Panc1 (cell line): ENCODE results near the gene CAVIN1. TPM values are rescaled to one million over a fixed set of nuclear protein-coding genes. Genes with fewer than 3 reads are reported as not detected.
"Not testable (repeated sequence)": the region's sequence is repeated elsewhere in the genome, so short reads cannot be mapped to it uniquely, and the experiment has no call there.

ENCODE experiments used
- ATAC-seq: fragments of 200-7000 bp; cut with Tn5 transposase; 2 replicates; pipeline ENCODE4 v1.9.1; 2020; ENCODE audit warnings: mild to moderate bottlenecking, moderate library complexity
- BruUV-seq: library from RNA; stranded (reverse); fragments of 400-500 nt; replicated peaks from 2 replicates; lab custom pipeline; 2021; lab: Mats Ljungman, UMichigan
- CTCF ChIA-PET: fragments of 300-600 bp; sonication (Branson Sonifier 250); formaldehyde crosslinking; loops from one replicate; lab custom pipeline; 2022; ENCODE audit warnings: antibody characterized with exemption; lab: Charles Lee
- POLR2A ChIA-PET: fragments of 300-600 bp; sonication (Branson Sonifier 250); formaldehyde crosslinking; loops from one replicate; lab custom pipeline; 2022; ENCODE audit warnings: antibody characterized with exemption; lab: Charles Lee
- DNase-seq: peaks from one replicate; pipeline ENCODE4 v3.0.0-alpha.2; 2010; ENCODE audit warnings: low read depth, low spot score
- H3K27ac ChIP-seq: 2 replicates; pipeline ENCODE4 v1.5.1; 2011; ENCODE audit warnings: mild to moderate bottlenecking, low read length, inconsistent platforms
- H3K27me3 ChIP-seq: fragments of 200-500 bp; sonication (Bioruptor generic); 2 replicates; pipeline ENCODE4 v1.6.0; 2014; ENCODE audit warnings: low read length, inconsistent platforms; ENCODE audit not compliant: control insufficient read depth, insufficient read depth
- H3K36me3 ChIP-seq: fragments of 200-500 bp; sonication (Bioruptor generic); 2 replicates; pipeline ENCODE4 v1.5.1; 2014; ENCODE audit warnings: inconsistent platforms, mild to moderate bottlenecking, low read length, moderate library complexity; ENCODE audit not compliant: control insufficient read depth, insufficient read depth
- H3K4me1 ChIP-seq: 2 replicates; pipeline ENCODE4 v1.5.1; 2011; ENCODE audit warnings: inconsistent platforms, mild to moderate bottlenecking, low read length, moderate library complexity; ENCODE audit not compliant: control insufficient read depth, insufficient read depth
- H3K4me3 ChIP-seq, 2 experiments: 2 replicates each; pipeline ENCODE4 v1.5.1; 2011 to 2012; ENCODE audit warnings: low read depth in 2 of 2, low read length in 2 of 2, mild to moderate bottlenecking in 2 of 2, inconsistent platforms in 1 of 2, moderate library complexity in 1 of 2
- H3K9me3 ChIP-seq: fragments of 200-500 bp; sonication (Bioruptor generic); 2 replicates; pipeline ENCODE4 v1.5.1; 2014; ENCODE audit warnings: low read depth, mild to moderate bottlenecking, inconsistent platforms, low read length, moderate library complexity; ENCODE audit not compliant: control insufficient read depth, insufficient read depth
- POLR2AphosphoS5 ChIP-seq: IDR thresholded peaks from 2 replicates; pipeline ENCODE4 v1.6.1; 2012; ENCODE audit warnings: mild to moderate bottlenecking, low read depth, low read length, moderate library complexity
- REST ChIP-seq, 2 experiments: IDR thresholded peaks; 2 replicates each; pipeline ENCODE4 v1.6.1; 2011 to 2012; ENCODE audit warnings: low read depth in 2 of 2, control low read depth in 1 of 2, low read length in 1 of 2, mild to moderate bottlenecking in 1 of 2, moderate library complexity in 1 of 2; ENCODE audit not compliant: insufficient read depth in 1 of 2
- SIN3A ChIP-seq: IDR thresholded peaks from 2 replicates; pipeline ENCODE4 v1.6.1; 2012; ENCODE audit warnings: low read depth, mild to moderate bottlenecking, low read length, moderate library complexity, borderline replicate concordance; ENCODE audit not compliant: insufficient read depth
- TCF7L2 ChIP-seq: IDR thresholded peaks from 2 replicates; pipeline ENCODE4 v1.6.1; 2011; ENCODE audit warnings: mild to moderate bottlenecking, low read depth, low read length, inconsistent platforms
- in situ Hi-C: cut with HindIII; loops from 2 replicates; pipeline ENCODE4 v1.10.0; 2016; ENCODE audit warnings: low sequenced_read_pairs, low pct_unique_long_range_greater_than_20kb
- intact Hi-C: fragments of 100-400 bp; cut with micrococcal nuclease; formaldehyde crosslinking; loops from one replicate; pipeline ENCODE4 v1.10.0; 2022; ENCODE audit not compliant: unreplicated experiment
- total RNA-seq: library from RNA; stranded (reverse); gene quantifications from one replicate; pipeline ENCODE4 v1.2.1, GENCODE V29; 2021; ENCODE audit not compliant: unreplicated experiment
- TF ChIP-seq, protein P1 (sequence below): fragments of 450-650 bp; IDR thresholded peaks from 2 replicates; pipeline ENCODE4 v1.5.1; 2017; ENCODE audit warnings: mild to moderate bottlenecking

CAVIN1 gene
- total RNA-seq, 1 experiment from 2014 or later = 315 TPM

GRCh38 chr17:42454987-42455386, 31.9 kb upstream of the CAVIN1 start:
- CTCF ChIA-PET, ATAC-seq, DNase-seq: not testable (repeated sequence)

GRCh38 chr17:42453439-42453838, 30.4 kb upstream of the CAVIN1 start:
- Histone ChIP-seq H3K4me1 (no peaks in the 10 kb centered on the region), H3K27ac (no peak overlapping the region), H3K36me3 (no peaks in the 10 kb centered on the region), H3K9me3 (no peaks in the 10 kb centered on the region), H3K4me3 (no peak overlapping the region), H3K27me3 (no peaks in the 10 kb centered on the region)
- in situ Hi-C loops = no loop called here
- ATAC-seq (no peak), DNase-seq (no peak)
- intact Hi-C loops = no loop called here
- ChIA-PET CTCF (no interaction called here), POLR2A (interaction anchor here (0.6 to 0.9 kb wide), 2 partner anchors 18 to 77 kb away, joined by 3 to 9 read pairs; no protein-coding TSS in a partner anchor)
- no TSS peak for BruUV-seq
- TF ChIP-seq, protein P1, sequence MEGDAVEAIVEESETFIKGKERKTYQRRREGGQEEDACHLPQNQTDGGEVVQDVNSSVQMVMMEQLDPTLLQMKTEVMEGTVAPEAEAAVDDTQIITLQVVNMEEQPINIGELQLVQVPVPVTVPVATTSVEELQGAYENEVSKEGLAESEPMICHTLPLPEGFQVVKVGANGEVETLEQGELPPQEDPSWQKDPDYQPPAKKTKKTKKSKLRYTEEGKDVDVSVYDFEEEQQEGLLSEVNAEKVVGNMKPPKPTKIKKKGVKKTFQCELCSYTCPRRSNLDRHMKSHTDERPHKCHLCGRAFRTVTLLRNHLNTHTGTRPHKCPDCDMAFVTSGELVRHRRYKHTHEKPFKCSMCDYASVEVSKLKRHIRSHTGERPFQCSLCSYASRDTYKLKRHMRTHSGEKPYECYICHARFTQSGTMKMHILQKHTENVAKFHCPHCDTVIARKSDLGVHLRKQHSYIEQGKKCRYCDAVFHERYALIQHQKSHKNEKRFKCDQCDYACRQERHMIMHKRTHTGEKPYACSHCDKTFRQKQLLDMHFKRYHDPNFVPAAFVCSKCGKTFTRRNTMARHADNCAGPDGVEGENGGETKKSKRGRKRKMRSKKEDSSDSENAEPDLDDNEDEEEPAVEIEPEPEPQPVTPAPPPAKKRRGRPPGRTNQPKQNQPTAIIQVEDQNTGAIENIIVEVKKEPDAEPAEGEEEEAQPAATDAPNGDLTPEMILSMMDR = no peak
- TF ChIP-seq TCF7L2 (no peak), POLR2AphosphoS5 (no peak), REST (IDR thresholded peaks at IDR 0.05; ENCODE audit: insufficient read depth in 1 of 2, low read depth in 2 of 2, low read length in 1 of 2) (no peak), SIN3A (no peak)

More at GRCh38 chr17:42454987-42455386, 31.9 kb upstream of the CAVIN1 start:
- intact Hi-C loops, H3K36me3 ChIP-seq, H3K4me1 ChIP-seq, H3K9me3 ChIP-seq, H3K4me3 ChIP-seq, POLR2A ChIA-PET, BruUV-seq, in situ Hi-C loops, H3K27ac ChIP-seq, H3K27me3 ChIP-seq: not testable (repeated sequence)

DNA sequence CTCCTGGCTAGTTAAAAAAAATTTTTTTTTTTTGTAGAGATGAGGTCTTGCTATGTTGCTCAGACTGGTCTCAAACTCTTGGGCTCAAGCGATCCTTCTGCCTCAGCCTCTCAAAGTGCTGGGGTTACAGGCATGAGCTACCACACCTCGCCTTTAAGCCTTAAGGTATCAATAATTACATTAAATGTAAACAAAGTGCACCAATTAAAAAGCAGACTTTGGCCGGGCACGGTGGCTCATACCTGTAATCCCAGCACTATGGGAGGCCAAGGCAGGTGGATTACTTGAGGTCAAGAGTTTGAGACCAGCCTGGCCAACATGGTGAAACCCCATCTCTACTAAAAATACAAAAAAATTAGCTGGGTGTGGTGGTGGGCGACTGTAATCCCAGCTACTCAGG, 28.2 kb upstream of the CAVIN1 start:
- H3K36me3 ChIP-seq, in situ Hi-C loops, H3K9me3 ChIP-seq, H3K4me3 ChIP-seq, H3K27ac ChIP-seq, H3K4me1 ChIP-seq, DNase-seq, BruUV-seq, H3K27me3 ChIP-seq, intact Hi-C loops, ATAC-seq, POLR2A ChIA-PET, CTCF ChIA-PET: not testable (repeated sequence)

GRCh38 chr17:42449838-42450237, 26.8 kb upstream of the CAVIN1 start:
- in situ Hi-C loops, H3K4me1 ChIP-seq, ATAC-seq, DNase-seq, intact Hi-C loops, BruUV-seq, POLR2A ChIA-PET, H3K9me3 ChIP-seq, H3K27ac ChIP-seq, H3K4me3 ChIP-seq, H3K27me3 ChIP-seq, H3K36me3 ChIP-seq: not testable (repeated sequence)
- CTCF ChIA-PET = interaction anchor here (0.5 kb wide), 1 partner anchor 36 kb away, joined by 3 read pairs; no protein-coding TSS in a partner anchor

DNA sequence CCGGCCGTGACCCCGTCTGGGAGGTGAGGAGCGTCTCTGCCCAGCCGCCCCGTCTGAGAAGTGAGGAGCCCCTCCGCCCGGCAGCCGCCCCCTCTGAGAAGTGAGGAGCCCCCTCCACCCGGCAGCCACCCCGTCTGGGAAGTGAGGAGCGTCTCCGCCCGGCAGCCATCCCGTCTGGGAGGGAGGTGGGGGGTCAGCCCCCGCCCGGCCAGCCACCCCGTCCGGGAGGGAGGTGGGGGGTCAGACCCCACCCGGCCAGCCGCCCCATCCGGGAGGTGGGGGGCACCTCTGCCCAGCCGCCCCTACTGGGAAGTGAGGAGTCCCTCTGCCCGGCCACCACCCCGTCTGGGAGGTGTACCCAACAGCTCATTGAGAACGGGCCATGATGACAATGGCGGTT, 26.1 kb upstream of the CAVIN1 start:
- H3K4me3 ChIP-seq, POLR2A ChIA-PET, H3K9me3 ChIP-seq, CTCF ChIA-PET, BruUV-seq, H3K4me1 ChIP-seq, H3K36me3 ChIP-seq, intact Hi-C loops, ATAC-seq, DNase-seq, in situ Hi-C loops, H3K27me3 ChIP-seq, H3K27ac ChIP-seq: not testable (repeated sequence)
